ENCODE results near the gene FBXO10.
"Not testable (repeated sequence)": the region's sequence is repeated elsewhere in the genome, so short reads cannot be mapped to it uniquely, and the experiment has no call there.

Gene FBXO10, protein sequence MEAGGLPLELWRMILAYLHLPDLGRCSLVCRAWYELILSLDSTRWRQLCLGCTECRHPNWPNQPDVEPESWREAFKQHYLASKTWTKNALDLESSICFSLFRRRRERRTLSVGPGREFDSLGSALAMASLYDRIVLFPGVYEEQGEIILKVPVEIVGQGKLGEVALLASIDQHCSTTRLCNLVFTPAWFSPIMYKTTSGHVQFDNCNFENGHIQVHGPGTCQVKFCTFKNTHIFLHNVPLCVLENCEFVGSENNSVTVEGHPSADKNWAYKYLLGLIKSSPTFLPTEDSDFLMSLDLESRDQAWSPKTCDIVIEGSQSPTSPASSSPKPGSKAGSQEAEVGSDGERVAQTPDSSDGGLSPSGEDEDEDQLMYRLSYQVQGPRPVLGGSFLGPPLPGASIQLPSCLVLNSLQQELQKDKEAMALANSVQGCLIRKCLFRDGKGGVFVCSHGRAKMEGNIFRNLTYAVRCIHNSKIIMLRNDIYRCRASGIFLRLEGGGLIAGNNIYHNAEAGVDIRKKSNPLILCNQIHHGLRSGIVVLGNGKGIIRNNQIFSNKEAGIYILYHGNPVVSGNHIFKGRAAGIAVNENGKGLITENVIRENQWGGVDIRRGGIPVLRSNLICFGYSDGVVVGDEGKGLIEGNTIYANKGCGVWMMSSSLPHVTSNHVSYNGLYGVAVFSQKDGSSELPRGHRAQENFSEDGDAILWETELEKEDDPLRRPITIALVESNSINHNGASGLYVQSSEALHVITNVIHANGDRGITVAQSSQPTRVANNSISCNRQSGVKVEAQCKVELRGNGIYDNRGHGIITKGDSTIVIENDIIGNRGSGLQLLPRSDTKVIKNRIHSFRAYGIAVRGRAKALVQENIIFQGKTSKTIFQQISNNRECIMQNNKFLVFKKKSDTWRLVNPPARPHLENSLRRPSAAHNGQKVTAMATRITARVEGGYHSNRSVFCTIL

DNA sequence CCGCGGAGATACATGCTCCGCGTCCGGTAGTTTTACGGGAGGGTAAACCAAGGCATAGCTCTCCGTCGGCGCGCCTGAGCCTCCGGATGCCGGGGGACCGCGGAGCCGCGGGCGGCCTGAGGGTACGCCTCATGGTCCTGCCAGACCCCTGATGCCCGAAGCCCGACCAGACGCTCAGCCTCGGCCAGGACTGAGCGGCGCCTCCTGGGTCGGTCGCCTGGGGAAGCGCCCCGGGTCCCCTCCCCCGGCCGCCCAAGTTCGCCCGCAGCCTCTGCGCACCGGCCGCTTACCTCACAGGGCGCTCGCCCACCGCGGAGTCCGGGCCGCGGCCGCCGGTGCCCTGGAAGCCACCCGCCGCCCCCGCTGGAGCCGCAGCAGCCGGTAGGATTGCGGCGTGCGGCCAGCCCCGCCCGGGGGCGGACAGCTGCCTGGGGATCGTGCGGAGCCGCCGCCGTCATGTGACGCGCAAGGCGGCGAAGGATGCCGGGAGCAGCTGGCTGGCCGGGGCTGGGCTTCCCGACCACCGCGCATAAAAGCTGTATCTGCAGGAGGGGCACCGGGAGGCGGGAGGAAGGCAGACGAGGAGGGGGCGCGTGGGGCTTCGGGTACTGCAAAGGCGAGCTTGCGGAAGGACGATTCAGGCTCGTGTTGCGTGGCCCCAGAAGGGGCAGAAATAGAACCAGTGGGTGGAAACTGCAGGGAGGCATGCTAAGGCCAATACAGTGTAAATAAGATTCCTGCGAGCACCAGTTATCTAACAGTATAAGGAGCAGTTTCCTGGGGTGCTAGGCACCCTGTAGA, at the start of gene FBXO10:
TSS of gene FBXO10 (minus strand) at position 460 of the 801 bp plus-strand sequence. CDS start 34,612 bp downstream, outside the sequence.
- peak; percentile 59 for DNase-seq

DNA sequence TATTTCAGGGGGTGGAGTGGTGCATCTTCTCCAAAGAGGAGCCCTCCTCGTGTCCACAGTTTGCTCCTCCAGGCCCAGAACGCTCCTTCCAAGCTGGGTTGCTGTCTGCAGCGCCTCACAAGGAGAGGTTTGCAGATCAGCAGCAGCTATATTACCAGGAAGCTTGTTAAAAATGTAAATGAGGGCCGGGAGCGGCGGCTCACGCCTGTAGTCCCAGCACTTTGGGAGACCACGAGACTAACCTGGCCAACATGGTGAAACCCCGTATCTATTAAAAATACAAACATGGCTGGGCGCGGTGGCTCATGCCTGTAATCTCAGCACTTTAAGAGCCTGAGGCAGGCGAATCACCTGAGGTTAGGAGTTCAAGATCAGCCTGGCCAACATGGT, 49.6 kb upstream of the FBXO10 start:
- DNase-seq = no peak

DNA sequence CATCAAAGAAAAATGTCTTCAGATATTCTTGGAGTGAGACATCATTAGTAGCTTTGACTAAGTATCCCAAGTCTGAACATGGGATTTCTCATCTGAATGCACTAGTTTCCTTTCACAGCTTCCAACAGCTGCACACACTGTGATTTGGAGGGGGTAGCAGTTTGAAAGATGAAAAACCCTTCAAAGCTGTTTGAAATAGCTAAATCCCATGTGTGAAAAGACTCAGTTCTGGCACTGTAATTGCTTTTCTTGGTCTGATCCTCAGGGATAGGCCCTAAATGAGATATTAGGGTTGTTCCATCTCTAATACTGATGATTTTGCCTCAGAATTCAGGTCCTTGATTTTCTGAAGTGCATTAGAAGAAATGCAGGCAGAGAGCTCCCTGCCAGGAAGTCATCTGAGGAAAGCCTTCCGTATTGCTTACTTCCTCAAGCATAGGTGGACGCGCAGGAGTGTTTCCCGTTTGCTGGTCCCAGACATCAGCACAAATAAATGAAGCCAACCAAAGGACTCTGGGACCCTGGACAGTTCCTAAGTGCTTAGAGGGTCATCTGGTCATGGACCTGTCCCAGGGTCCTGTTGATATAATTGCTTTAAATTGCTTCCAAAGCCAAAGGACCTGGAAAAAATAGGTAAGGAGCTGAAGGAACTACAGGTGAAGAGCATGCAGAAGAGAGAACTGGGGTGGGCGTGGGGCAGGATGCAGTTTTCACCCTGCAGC, 49.0 kb upstream of the FBXO10 start:
- no peak for DNase-seq

DNA sequence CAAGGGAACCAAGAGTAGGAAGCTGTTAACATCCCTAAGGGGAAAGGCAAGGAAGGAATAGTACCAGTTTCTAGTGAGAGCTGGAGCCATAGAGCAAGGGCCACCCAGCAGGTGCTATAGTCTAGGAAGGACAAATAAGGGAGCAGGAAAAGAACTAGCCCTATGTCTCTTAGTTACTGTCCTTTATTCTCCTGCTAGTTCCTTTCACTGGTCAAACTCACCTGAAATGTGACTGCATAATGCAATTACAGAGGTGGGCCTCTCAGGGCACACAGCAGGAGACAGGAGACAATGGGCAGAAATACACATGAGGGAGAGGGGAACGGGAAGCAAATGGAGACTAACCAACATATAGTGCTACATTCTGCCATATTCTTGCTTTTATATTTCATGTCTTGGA, 47.9 kb upstream of the FBXO10 start:
- DNase-seq = no peak

DNA sequence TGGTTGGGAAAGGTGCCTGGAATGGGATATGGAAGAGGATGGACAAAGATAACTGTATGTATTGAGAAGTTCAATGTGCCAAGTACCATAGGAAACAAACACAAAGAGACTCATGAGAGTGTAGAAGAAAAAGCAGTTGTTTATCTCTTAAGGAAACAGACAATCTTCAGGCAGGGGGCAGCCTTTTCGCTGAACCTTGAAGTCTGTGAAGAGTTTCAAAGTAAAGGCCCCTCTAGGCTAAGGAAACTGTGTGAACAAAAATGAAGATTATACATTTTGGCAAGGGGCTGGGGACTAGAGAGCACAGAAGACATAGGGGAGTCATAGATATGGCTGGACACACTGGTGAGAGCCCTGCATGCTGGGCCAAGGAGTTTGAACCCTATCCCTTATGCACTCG, 47.1 kb upstream of the FBXO10 start:
- DNase-seq = no peak

DNA sequence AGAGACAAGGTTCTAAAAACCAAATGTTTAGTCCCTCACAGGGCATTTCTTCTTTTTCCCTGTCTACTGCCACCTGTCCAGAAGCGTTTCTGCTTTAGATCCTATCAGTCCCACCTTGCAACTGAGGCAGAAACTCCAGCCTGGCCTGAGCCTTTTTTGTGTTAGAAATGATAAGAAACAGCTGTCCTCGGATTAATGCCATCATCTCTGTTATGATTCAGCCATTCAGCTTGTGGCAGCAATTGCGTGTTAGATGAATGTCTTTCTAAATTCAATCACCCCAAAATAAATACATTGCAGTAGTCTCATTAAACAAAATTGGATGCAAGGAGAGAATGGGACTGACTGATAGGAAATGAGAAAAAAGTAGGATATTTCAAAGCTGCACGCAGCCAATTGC, 46.3 kb upstream of the FBXO10 start:
- DNase-seq = peak; percentile 50

DNA sequence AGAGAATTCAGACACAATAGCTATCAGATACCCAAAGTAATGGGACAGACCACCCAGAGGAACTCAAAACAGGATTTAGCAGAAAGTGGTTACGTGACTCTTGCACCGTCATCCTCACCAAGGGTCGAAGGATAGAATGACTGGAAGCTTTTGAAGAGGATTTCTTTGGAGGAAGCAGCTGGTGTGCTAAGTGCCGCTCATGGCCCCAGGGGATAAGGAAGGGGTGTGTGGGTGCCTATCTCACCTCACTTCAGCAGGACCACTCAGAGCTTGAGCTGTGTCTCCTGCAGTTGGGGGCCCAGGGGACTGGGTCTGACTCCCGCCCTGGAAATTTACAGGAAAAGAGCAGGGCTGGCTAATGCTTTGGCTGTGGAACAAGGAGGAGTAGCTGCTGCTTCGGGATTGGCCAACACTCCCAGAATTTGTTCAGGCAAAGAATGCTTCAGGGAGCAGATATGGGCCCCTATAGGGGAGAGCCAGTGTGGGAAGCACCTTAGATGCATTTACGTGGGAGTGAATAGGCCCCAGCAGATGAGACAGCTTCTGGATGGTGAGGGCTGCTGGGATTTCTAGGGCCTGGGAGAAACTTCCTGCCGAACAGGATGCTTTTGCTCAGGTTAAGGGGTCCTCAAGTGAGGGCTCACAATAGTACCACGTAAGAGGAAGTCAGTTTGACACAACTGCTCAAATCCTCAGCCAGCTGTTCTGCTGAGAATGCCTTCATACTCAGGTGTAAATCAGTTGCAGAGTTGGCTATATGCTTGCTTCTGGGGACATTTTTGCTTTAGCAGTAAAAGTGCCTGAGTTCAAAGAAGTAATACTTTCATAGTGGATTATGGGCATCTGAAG, 45.3 kb upstream of the FBXO10 start:
- DNase-seq = no peak

DNA sequence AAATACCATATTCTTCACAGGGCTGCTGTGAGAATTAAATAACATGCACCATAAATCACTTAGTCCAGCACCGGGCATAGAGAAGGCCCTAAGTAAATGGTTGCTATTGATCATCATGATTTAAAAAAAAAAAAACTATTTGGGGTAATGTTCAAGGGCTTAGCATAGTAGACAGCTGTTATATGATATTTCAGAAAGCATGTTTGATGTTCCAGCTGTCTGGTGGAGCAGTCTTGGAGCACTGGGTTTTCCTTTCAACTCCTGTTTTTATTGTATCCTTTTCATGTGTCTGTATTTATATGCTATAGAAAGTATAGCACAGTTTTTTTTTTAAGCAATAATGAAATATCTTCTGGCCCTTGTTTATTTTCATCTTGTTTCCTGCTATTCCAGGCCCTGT, 44.2 kb upstream of the FBXO10 start:
- no peak for DNase-seq

DNA sequence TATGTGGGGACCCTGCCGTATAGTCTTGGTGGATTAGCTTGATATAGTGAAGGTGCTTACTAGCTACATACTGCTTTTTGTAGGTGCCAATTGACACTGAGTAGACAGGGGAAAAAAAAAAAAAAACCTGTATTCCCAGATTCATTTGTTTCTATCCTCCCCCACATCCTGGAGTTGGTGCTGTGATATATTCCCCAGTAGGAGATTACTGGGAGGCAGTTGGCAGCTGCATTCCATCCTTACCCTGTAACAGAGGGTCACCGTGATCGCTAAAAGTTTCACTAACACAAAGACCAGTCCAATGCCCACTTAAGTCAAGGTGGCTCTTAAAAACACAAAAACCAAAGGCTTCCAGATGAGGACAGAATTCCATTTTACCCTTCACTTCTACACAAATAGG, 43.6 kb upstream of the FBXO10 start:
- no peak for DNase-seq

DNA sequence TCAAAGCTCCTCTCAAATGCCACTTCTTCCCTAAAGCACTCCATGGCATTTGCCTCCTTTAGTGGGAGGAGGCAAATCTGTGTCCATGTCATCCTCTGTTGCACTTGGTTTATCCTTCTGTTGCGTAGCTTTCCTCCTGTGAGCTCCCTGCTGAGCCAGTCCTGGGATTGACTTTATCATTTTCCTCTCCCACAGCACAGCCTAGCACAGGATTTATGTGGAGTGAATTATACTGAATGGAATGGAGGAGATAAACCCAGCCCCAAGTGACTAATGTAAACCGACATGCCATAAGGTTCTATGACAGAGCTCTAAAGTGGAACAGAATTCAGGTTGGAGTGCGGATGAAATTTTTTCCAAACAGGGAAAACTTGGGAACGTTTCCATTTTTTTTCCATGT, 42.6 kb upstream of the FBXO10 start:
- DNase-seq = peak; percentile 77

DNA sequence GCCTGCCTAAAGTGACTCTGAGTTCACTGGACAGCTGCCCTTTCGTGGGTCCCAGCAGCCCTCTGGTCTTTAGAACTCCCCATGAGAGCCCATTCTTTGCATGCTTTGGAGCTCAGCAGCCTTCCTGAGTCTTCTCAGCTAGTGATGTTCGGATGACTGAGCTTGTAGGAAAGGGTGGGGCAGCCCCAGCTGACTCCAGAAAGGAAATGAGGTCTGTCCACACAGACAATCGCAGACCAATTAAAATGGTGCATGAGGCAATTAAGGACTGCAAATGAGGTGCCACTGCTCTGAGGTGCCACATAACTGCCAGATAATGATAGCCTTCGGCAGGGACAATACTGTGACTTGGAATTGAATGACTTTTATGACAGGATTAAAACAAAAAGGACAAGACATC, 41.7 kb upstream of the FBXO10 start:
- peak; percentile 51 for DNase-seq

DNA sequence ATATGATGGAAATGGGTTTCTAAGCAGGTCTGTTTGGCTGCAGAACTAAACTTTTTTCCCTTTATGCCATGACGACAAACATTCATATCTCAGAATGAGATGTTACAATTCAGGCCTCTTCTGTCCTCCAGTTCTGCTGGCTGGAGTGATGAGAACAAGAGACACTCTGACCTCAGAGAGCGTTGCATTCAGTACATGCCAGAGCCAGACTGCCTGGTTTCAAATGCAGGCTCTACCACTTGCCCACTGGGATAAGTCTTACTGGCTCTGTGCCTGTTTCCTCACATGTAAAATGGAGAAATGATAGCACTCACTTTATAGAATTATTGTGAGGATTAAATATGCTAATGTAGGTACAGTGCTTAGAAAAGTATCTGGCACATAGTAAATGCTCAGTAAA, 41.0 kb upstream of the FBXO10 start:
- no peak for DNase-seq

DNA sequence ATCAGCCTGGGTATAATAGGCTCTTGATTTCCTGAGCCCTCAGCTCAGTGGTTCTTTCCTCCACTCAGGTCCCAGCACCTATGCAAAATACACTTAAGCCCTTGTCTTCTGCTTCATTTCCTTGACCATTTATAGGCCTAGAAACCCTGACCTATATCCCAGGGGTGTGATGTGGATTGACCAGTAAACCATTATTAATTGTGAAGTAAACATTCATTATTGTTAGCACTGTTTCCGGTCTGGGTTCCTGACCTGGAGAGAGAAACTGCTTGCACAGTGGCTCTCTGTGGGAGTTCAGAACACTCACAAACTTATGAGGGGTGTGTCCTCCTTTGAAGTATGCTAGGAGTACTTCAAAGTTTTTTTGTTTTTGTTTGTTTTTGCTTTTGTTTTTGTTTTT, 35.8 kb upstream of the FBXO10 start:
- DNase-seq = no peak

DNA sequence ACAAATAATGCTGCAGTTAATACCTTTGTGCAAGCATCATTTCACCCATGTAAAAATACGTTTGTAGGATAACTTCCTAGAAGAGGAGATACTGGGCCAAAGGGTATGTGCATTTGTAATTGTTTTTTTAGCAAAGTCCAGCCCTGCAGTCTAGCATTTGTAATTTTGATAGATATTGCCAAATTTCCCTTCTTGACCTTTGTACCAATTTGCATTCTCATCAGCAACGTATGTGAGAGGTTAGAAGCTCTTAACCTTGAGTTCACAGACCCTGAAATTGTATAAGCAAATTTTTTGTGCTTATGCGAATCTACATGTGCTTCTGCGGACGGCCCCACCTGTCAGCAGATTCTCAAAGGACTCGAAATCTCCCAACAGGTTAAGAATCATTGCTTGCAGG, 34.8 kb upstream of the FBXO10 start:
- DNase-seq = no peak

DNA sequence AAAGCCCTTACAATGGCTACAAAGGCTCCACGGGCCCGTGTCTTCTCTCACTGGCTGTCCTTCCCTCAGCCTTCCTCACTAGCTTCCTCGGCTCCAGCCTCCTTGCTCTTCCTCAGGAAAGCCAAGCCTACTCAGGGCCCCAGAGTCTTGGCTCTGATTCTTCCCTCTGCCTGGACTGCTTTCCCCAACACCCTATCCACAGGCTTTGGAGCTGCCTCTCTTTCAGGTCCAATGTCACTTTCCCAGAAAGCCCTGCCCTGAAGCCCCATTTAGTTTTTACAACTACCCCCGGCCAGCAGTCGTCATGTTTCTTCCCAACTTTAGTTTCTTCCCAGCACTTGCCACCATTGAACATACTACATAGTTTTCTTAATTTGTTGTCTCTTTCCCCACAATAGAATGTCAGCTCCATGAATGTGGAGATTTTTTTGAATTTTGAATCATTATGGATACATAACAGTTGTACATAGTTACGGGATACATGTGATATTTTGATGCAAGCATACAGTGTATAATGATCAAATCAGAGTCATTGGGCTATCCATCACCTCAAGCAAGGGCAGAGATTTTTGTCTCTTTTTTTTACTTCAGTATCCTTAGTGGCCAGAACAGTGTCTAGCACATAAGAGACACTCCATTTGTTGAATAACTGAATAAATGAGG, 33.7 kb upstream of the FBXO10 start:
- no peak for DNase-seq

DNA sequence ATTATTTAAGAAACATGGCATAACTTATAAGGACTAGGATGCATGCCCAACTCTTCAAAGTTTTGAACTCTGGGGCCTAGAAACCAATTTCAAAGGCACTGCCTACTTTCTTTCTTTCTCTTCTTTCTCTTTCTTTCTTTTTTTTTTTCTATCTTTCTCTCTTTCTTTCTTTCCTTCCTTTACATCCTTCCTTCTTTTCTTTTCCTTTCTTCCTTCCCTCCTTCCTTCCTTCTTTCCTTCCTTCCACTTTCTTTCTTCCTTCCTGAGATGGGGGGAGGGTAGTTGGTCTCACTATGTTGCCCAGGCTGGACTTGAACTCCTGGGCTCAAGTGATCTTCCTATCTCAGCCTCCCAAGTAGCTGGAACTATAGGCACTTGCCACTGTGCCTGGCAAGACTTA, 32.1 kb upstream of the FBXO10 start:
- DNase-seq = no peak

DNA sequence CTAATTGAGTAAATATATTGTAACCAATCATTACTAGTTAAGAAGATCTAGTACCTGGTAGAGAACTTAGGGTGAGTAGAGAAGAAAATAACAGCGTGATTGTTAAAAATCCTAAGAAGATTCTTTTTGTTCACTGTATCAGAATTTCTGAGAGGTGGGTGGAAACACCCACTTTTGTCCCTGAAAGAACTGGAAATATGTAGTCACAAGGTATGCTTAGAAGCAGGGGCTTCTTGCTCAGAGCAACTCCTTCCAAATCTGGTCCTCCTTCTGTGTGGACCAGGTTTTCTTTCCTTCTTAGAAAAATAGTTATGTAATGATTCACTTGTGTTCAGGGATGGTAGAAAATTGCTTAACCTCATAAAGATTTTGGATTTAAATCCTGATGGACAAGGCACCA, 28.1 kb upstream of the FBXO10 start:
- no peak for DNase-seq

DNA sequence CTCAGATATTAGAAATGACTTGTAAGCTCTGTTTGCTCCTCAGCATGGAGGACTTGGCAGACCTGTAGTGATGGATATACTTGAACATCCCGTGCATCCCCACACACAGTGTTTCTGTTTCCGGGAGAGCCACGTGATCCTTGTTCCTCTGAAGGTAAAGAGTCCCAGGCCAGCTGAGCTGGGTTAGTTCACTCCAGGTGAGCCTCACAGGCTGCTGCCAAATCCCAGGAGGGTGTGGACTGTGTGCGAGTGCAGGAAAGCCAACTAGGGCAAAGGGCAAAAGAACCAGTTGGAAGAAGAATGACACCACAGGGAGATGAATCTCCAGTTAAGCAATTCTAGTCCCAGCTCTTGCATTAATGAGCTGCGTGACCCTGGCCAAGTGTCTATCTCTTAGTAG, 26.6 kb upstream of the FBXO10 start:
- no peak for DNase-seq

DNA sequence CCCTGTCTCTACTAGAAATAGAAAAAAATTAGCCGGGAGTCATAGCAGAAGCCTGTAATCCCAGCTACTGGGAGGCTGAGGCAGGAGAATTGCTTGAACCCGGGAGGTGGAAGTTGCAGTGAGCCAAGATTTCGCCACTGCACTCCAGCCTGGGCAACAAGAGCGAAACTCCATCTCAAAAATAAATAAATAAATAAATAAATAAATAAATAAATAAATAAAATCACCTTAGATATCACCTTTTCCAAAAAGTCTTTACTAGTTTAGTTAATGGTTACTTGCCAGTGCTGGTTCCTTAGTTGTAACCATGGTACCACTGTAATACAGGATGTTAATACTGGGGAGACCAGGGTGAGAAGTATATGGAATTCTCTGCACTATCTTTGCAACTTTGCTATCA, 25.9 kb upstream of the FBXO10 start:
- DNase-seq = not testable (repeated sequence)

DNA sequence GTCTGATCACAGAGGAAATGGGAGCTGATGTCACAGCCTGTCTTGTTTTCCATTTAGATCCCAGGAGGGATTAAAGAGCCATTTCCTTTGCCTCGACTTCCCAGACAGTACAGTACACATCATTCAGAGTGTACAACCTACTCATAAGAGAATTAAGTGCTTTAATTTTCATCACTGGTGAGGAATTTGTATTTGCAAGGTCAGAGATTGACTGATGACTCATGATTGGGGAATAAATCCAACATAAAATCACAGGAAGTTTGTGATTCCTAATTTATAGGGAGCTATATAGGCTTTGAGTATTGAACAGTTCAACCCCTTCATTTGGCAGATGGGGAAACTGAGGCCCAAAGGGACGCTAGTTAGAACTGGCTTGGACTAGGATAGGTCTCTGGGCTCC, 20.3 kb upstream of the FBXO10 start:
- DNase-seq = peak; percentile 21

DNA sequence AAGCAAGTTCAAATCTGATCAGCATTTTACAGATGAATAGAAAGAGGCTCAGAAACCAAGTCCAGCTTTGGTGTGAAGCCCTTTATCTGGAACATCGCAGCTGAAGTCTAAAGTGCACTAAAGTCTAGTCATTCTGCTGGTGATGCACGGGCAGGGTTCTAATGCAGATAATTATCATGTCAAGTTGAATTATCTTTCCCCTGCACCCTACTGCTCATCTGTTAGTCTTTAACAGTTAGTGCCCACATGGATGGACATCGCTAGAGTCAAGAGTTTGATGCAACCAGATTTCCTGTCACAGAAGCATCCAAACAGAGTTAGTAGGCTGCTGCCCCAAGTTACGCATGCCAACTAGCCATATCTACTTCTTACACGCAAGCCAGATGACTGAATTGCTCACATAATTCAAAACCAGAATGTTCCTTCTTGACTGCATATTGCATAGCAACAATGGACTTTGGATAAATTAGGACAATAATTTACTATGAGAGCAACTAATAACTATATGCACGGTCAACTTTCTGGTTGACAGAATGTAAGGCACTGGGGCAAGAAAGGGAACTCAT, 17.8 kb upstream of the FBXO10 start:
- DNase-seq = no peak

Measured in fibroblast of skin of right quadriceps (primary cell).